Measurements from ENCODE around the gene LY6G6F.
"Not testable (repeated sequence)": the region's sequence is repeated elsewhere in the genome, so short reads cannot be mapped to it uniquely, and the experiment has no call there.

LY6G6F gene

GRCh38 chr6:31702819-31703716 is 3.6 kb upstream of the LY6G6F start, which contains the start of gene ABHD16A:
TSS of gene ABHD16A (minus strand) at chr6:31703324. CDS start at chr6:31703281, 43 bp downstream.
- DNase-seq: peak; percentile 99

GRCh38 chr6:31705931-31706330 is 735 bp upstream of the LY6G6F start:
- no peak for DNase-seq

- no peak for DNase-seq
These were observed 1.0 kb downstream of the LY6G6F start for GRCh38 chr6:31707701-31708100.

GRCh38 chr6:31708224-31708623 is 1.6 kb downstream of the LY6G6F start:
- no peak for DNase-seq

GRCh38 chr6:31709157-31709556 is 2.5 kb downstream of the LY6G6F start:
- not testable (repeated sequence) for DNase-seq

- DNase-seq: no peak
These were observed 4.0 kb downstream of the LY6G6F start for GRCh38 chr6:31710523-31711219.

GRCh38 chr6:31711233-31711632 is 4.6 kb downstream of the LY6G6F start:
- no peak for DNase-seq

- no peak for DNase-seq
These were observed 5.6 kb downstream of the LY6G6F start for GRCh38 chr6:31712296-31712695.

- DNase-seq: no peak
These were observed 6.8 kb downstream of the LY6G6F start for GRCh38 chr6:31713465-31713864.

- DNase-seq: peak; percentile 76
These were observed 7.5 kb downstream of the LY6G6F start for GRCh38 chr6:31713991-31714684.

GRCh38 chr6:31715022-31715958 is 8.6 kb downstream of the LY6G6F start, which contains the start of gene LY6G6D:
TSS of gene LY6G6D (plus strand) at chr6:31715348. CDS start at chr6:31715356, 8 bp downstream.
- no peak for DNase-seq

- peak; percentile 89 for DNase-seq
These were observed 11.0 kb downstream of the LY6G6F start for GRCh38 chr6:31717499-31718222.

GRCh38 chr6:31718265-31718664 is 11.6 kb downstream of the LY6G6F start:
- peak; percentile 79 for DNase-seq

- no peak for DNase-seq
These were observed 12.3 kb downstream of the LY6G6F start for GRCh38 chr6:31719001-31719400.

GRCh38 chr6:31720196-31720770 is 13.6 kb downstream of the LY6G6F start:
- peak; percentile 51 for DNase-seq

- DNase-seq: peak; percentile 47
These were observed 14.8 kb downstream of the LY6G6F start, which contains the start of gene LY6G6C for GRCh38 chr6:31721351-31722020. TSS of gene LY6G6C (minus strand) at chr6:31721746. CDS start at chr6:31721679, 67 bp downstream.

GRCh38 chr6:31722173-31722572 is 15.5 kb downstream of the LY6G6F start:
- DNase-seq: no peak

GRCh38 chr6:31723245-31723979 is 16.7 kb downstream of the LY6G6F start, which contains the start of gene MPIG6B:
TSS of gene MPIG6B (plus strand) at chr6:31723373. CDS start at chr6:31723384, 11 bp downstream.
- DNase-seq: peak; percentile 42

GRCh38 chr6:31723980-31724691 is 17.5 kb downstream of the LY6G6F start:
- DNase-seq: no peak
